GM18507 (cell line): ENCODE data around the gene CDH2.

Source experiments
- DNase-seq: peaks from one replicate; pipeline ENCODE4 v3.0.0; 2011; ENCODE audit warnings: low read depth; ENCODE audit not compliant: insufficient read length; ENCODE audit errors: extremely low spot score
- FAIRE-seq: peaks from 2 replicates; lab custom pipeline; 2011; peaks lifted over from hg19 to GRCh38; lab: Jason Lieb, UNC

CDH2 gene

GRCh38 chr18:28136071-28136470, 40.9 kb downstream of the CDH2 start:
- DNase-seq, result no peak
- no peak for FAIRE-seq

DNA sequence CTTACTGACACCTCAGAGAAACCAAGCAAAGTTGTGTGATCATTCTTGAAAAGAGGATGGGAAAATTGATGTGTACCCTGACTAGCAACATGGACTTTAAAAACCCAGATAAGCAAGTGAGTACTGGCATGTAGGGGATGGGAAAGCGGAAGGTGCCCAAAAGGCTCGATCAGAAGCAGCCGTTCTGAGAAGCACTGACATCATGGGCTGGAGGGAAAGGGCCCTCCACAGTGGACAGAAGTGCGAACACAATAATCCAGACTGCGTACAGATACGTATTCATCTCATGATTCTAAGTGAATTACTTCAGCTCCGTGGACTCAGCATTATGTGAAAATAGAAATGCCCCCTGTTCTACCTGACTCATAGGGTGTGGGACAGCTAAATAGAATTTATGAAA, 42.2 kb downstream of the CDH2 start:
- FAIRE-seq, result no peak
- no peak for DNase-seq

- no peak for DNase-seq
- no peak for FAIRE-seq
These were observed 44.8 kb downstream of the CDH2 start for GRCh38 chr18:28132084-28132483.

DNA sequence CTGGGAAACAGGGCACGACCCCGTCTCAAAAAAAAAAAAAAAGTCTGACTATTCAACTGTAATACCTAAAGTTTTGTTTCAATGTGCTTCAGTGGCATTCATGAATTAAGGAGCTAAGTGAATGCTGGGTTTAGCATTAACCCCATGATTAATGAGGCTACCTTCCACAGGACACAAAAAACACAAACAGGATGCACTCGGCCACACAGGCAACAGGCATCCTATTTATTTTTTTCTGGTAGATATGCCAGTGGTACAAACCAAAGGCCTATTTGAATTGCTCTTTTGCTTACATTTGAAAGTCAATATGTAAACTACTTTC, 48.3 kb downstream of the CDH2 start:
- DNase-seq (no peak), FAIRE-seq (no peak)

DNA sequence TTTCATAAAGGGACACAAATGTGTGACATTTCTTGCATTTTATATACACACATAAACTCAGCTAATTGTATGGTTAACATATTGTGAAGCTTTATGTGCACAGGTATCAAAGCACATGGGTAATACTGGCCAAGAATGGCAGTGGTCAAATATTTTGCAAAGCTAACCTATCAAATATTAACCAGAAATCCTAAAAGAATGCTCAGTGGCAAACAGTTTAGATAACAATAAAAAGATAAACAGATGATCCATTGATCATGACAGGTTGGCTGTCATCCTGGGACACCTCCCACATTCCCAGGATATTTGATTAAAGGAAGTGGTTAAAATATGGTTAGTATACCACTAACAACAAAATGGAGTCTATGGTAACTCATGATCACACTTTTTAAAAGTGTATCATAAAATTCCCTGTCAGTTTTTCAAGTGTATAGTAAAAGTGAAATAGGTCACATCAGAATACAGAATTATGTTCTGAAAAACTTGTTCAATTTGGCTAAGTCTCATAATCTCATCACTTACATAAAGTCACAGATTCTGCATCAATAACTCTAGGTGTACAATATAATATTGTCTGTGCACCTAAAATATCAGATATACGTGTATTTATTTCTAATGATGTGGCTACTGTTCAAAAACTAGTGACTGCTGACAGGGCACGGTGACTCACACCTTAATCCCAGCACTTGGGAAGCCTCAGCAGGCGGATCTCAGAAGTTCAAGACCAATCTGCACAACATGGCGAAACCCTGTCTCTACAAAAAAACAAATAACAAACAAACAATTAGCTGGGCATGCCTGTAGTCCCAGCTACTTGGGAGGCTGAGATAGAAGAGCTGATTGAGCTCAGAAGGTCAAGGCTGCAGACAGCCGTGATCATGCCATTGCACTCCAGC, 48.9 kb downstream of the CDH2 start:
- FAIRE-seq (no peak), DNase-seq (no peak)

DNA sequence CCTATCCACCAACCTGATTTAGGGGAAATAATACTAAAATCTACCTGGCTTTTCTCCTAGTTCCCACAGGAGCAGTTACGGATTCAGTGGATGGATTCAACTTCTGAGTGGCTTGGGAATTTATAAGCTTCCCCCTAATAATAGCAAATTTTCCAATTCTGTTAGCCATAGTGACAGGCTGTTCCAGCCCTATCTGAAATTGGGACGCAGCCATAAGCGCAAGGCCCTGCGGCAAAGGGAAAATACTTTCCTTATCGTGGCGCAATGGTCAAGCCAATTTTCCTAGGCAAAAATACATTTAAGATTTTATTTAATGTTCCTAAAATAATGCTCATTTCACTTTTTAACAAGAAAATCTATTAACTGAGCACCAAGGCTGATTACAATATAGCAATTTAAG, 49.7 kb downstream of the CDH2 start:
- DNase-seq, result no peak
- FAIRE-seq, result no peak

GRCh38 chr18:28126768-28127167, 50.2 kb downstream of the CDH2 start:
- FAIRE-seq, result no peak
- DNase-seq, result no peak

DNA sequence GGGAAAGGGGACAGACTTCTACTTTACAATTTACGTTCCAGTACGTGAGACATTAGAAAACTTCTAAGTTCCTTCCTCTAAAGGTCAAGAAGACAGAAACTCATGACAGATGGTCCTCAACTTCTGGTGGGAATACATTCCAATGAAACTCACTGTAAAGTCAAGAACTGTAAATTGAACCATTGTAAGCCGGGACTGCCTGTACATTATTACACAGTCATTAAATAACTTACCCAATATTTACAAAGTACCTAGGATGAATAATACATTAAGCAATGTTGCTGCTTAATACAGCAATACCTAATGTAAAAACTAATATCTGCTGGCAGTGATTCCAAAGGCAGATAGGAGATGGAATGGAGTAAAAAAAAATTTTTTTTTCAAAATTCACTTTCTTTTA, 51.9 kb downstream of the CDH2 start:
- DNase-seq, result no peak
- FAIRE-seq, result no peak

GRCh38 chr18:28124131-28125029, 52.5 kb downstream of the CDH2 start:
- no peak for FAIRE-seq
- DNase-seq, result no peak

- DNase-seq, result no peak
- no peak for FAIRE-seq
These were observed 53.4 kb downstream of the CDH2 start for GRCh38 chr18:28123401-28124030.

- FAIRE-seq, result no peak
- DNase-seq, result no peak
These were observed 56.0 kb downstream of the CDH2 start for GRCh38 chr18:28120828-28121515.

DNA sequence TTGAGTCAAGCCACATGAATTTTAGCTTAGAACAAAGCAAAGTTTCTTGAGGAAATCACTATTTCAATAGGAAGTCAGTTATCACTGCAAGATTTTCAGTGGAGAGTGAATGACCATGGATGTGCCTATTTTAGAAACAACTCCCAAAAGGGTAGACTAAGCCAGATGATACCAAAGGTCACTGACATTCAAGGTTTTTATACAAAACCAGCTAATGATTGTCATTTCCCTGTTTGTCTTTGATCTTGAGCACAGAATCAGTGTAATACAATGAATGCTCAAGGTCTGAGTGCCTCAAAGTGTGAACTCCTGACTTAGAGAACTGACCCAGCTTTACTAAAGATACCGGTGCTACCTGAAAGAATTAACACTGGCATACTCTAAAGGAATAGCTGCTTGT, 60.5 kb downstream of the CDH2 start:
- no peak for FAIRE-seq
- no peak for DNase-seq

- FAIRE-seq (no peak), DNase-seq (no peak)
These were observed 61.8 kb downstream of the CDH2 start for GRCh38 chr18:28115149-28115550.

DNA sequence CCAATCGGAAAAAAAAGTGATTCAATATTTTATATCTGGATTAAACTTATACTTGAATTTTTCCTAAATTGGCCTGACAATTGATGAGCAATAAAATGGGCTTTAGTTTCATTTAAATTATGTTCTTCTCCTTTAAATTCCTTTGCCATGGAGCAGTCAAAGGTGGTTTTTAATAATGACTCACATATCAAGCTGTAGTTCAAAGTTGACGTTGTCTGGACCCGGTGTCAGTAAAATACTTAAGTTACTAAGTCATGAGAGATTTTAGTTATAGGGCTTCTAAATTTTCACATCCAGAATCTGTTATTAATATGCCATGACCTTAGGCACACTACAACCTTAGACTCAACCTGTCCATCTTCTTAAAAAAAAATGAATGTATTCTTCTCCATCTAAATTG, 62.5 kb downstream of the CDH2 start:
- DNase-seq, result no peak
- FAIRE-seq, result no peak

DNA sequence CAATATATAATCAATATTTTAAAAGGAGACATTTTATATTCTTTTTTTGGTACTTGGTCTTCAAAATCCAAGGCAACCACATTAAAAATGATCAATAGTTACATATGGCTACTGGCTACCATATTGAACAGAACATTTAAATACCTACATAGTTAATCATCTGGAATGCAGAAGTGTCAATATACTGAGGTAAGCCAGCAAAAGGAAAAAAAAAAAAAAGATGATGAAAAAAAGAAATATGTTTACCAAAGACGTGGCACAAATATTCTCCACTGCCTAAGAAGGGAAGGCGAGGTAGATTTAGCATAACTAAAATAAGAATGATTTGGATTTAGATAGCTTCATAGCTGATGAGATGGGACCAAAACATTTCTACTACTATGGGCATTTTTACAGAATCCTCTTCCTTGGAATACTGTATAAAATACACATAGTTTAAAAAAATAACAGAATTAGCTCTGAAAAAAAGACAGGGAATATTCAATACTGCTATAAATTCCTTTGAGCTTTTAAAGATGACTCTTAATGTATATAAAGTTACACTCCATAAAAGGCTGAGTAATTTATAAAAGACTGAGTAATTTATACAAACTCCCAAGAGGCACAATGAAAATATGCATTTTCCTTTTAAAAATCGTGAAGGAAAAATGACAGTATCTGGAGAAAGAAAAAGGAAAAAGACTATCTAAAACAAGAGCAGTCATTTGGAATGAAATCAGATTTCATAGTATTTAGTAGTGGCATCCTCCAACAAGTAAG, 63.5 kb downstream of the CDH2 start:
- FAIRE-seq (no peak), DNase-seq (no peak)

DNA sequence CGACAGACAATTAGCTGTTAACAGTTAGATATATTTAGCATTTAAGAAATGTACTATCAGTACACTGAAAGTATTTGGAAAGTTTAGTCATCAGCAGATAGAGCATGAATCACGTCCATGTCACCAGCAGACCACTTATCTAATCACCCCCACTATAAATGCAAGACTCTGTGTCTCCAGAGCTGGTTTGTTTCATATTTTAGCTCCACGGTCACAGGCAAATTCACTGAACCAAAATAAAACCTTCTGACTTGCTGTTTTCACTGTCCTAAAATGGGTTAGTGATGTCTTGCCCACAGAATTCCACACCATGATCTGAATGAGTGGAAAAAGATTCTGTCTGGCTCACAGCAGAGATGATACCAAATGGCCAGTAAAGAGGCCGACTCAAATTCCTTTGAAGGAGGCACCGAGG, 64.9 kb downstream of the CDH2 start:
- no peak for FAIRE-seq
- DNase-seq, result no peak

DNA sequence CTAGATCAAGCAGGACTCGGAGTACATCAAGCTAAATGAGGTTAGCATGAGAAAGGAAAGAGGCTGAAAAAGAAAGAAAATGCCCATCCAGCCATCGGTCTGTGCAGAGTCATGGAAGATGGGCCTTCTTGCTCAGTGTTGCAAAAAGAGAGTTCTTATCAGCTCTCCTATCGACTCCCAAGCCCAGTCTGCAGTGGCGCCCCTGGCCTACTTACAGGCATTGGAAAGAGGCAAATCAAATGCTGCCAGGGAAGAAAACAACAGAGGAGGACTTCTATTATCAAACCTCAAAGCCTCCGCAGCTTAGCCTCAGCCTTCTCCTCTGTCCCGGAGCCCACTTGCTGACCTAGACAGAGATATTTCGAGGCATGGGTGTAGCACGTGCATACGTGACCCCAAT, 66.0 kb downstream of the CDH2 start:
- no peak for FAIRE-seq

GRCh38 chr18:28109781-28110560, 67.0 kb downstream of the CDH2 start:
- no peak for FAIRE-seq
- no peak for DNase-seq

More for the DNA sequence above, 66.0 kb downstream of the CDH2 start:
- no peak for DNase-seq
